Calu3 (cell line): ENCODE results near the gene C1orf226. TPM values are rescaled to one million over a fixed set of nuclear protein-coding genes. Genes with fewer than 3 reads are reported as not detected.

Experiments
- BruUV-seq: library from RNA; stranded (reverse); fragments of 400-500 nt; replicated peaks from 2 replicates; lab custom pipeline; 2021; lab: Mats Ljungman, UMichigan
- CTCF ChIA-PET: fragments of 300-600 bp; sonication (Branson Sonifier 250); formaldehyde crosslinking; loops from one replicate; lab custom pipeline; 2022; ENCODE audit warnings: antibody characterized with exemption; lab: Charles Lee
- DNase-seq: peaks from one replicate; pipeline ENCODE4 v3.0.0; 2022
- H3K27ac Mint-ChIP-seq: one replicate; pipeline ENCODE4 v1.8.0; 2022; ENCODE audit warnings: mixed read lengths; ENCODE audit not compliant: unreplicated experiment
- H3K27me3 Mint-ChIP-seq: one replicate; pipeline ENCODE4 v1.8.0; 2022; ENCODE audit warnings: mixed read lengths; ENCODE audit not compliant: unreplicated experiment
- H3K36me3 Mint-ChIP-seq: one replicate; pipeline ENCODE4 v1.8.0; 2022; ENCODE audit warnings: mild to moderate bottlenecking, moderate library complexity, mixed read lengths; ENCODE audit not compliant: insufficient read depth, unreplicated experiment
- H3K4me1 Mint-ChIP-seq: one replicate; pipeline ENCODE4 v1.8.0; 2022; ENCODE audit warnings: mild to moderate bottlenecking, low read depth, mixed read lengths; ENCODE audit not compliant: unreplicated experiment
- H3K4me3 Mint-ChIP-seq: one replicate; pipeline ENCODE4 v1.8.0; 2022; ENCODE audit warnings: mild to moderate bottlenecking, low read depth, moderate library complexity, mixed read lengths; ENCODE audit not compliant: unreplicated experiment
- H3K9me3 Mint-ChIP-seq: one replicate; pipeline ENCODE4 v1.8.0; 2022; ENCODE audit warnings: low read depth, mixed read lengths; ENCODE audit not compliant: unreplicated experiment
- intact Hi-C: fragments of 100-400 bp; cut with micrococcal nuclease; formaldehyde crosslinking; loops from one replicate; pipeline ENCODE4 v1.10.0; 2022; ENCODE audit not compliant: unreplicated experiment
- total RNA-seq: library from RNA; stranded (reverse); gene quantifications from 2 replicates; pipeline ENCODE4 v1.2.3, GENCODE V29; 2022
- TF ChIP-seq, protein P1 (sequence below): fragments of 200-600 bp; IDR thresholded peaks from one replicate; pipeline ENCODE4 v1.8.0; 2022; ENCODE audit warnings: antibody characterized with exemption; ENCODE audit not compliant: unreplicated experiment

Gene C1orf226
- total RNA-seq, 1 experiment from 2014 or later: 14.1 TPM

DNA sequence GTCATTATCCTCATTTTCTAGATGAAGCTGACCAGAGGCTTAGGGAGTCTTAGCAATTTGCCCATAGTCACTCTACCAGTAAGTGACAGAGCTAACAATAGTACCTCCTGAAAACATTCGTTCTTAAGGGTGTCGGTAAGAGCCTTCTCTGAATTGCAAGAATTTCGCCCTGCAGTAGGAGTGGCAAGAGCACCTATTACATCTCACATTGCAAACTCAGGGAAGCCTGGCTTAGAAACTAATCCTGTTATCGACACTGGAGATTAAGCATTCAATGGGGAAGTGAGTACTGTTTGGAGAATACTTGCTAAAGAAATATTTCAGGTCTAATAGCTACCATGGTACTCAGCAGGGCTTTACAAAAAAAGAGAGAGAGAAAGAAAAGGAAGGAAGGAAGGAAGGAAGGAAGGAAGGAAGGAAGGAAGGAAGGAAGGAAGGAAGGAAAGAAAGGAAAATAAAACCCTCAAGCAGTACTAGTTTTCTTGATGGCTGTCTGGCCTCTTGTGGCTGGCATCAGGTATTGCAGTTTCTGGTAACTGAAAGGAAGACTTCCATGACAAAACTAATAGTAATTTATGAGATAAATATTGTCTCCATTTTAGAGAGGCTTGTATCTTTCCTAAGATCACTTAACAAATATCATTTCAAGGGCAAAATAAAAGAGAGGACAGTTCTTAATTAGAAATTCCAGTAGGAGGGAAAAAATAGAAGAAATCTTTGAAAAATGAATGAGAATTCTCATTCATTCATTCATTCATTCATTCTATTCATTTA lies 10.4 kb downstream of the C1orf226 start:
- Mint-ChIP-seq H3K36me3 (no peaks in the 10 kb centered on the region), H3K27ac (no peak overlapping the region), H3K4me3 (no peak overlapping the region), H3K9me3 (no peaks in the 10 kb centered on the region), H3K4me1 (peaks cover 35% of the 10 kb centered on the region), H3K27me3 (peaks cover 8% of the 10 kb centered on the region)
- no TSS peak for BruUV-seq
- TF ChIP-seq, protein P1, sequence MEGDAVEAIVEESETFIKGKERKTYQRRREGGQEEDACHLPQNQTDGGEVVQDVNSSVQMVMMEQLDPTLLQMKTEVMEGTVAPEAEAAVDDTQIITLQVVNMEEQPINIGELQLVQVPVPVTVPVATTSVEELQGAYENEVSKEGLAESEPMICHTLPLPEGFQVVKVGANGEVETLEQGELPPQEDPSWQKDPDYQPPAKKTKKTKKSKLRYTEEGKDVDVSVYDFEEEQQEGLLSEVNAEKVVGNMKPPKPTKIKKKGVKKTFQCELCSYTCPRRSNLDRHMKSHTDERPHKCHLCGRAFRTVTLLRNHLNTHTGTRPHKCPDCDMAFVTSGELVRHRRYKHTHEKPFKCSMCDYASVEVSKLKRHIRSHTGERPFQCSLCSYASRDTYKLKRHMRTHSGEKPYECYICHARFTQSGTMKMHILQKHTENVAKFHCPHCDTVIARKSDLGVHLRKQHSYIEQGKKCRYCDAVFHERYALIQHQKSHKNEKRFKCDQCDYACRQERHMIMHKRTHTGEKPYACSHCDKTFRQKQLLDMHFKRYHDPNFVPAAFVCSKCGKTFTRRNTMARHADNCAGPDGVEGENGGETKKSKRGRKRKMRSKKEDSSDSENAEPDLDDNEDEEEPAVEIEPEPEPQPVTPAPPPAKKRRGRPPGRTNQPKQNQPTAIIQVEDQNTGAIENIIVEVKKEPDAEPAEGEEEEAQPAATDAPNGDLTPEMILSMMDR: peak; percentile 75
- intact Hi-C loops: loop anchor here (1.0 to 5.0 kb wide), 4 partner anchors 35 to 336 kb away; no protein-coding TSS in a partner anchor
- CTCF ChIA-PET: interaction anchor here (0.6 to 1.5 kb wide), 9 partner anchors 10 to 353 kb away, joined by 3 to 12 read pairs (median 4); partner anchors contain the start of gene C1orf226
- DNase-seq: peak; percentile 35

DNA sequence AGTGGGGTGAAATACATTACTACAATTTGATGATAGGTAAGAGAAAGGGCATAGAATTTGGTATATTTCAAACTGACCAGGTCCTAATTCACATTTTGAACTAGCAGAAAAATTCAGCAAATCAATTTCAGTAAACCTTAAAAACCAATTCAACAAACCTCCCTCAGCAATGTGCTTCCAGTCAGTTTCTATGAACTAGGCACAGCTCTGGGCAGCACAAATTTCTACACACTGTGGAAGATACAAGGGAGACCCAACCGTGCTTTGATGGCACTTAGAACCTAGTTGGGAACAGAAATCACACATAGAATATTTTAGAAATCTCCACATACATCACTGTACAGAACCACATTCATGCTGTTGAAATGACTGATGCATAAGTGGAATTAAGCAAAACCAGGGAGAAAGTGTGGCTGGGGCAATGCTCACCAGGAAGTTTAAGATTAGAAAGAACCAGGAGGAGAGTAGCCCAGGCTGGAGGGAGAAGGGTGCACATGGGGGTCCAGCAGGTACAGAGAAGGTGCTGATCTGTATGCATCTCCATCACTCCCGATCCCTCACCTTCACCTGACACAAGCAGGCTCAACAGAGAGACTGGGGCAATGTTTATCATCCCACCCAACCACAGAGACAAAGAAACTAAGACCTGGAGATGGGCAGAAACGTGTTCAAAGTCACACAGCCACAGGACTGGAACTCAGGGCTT lies 14.8 kb downstream of the C1orf226 start:
- H3K27ac Mint-ChIP-seq: no peak overlapping the region
- H3K36me3 Mint-ChIP-seq: no peaks in the 10 kb centered on the region
- CTCF ChIA-PET: interaction anchor here (1.0 kb wide), 1 partner anchor 39 kb away, joined by 3 read pairs; no protein-coding TSS in a partner anchor
- H3K4me1 Mint-ChIP-seq: peaks cover 9% of the 10 kb centered on the region
- no peak overlapping the region for H3K4me3 Mint-ChIP-seq
- DNase-seq: no peak
- peaks cover 37% of the 10 kb centered on the region for H3K27me3 Mint-ChIP-seq
- BruUV-seq: no TSS peak
- no peaks in the 10 kb centered on the region for H3K9me3 Mint-ChIP-seq
- intact Hi-C loops: no loop called here
- TF ChIP-seq, protein P1: no peak

DNA sequence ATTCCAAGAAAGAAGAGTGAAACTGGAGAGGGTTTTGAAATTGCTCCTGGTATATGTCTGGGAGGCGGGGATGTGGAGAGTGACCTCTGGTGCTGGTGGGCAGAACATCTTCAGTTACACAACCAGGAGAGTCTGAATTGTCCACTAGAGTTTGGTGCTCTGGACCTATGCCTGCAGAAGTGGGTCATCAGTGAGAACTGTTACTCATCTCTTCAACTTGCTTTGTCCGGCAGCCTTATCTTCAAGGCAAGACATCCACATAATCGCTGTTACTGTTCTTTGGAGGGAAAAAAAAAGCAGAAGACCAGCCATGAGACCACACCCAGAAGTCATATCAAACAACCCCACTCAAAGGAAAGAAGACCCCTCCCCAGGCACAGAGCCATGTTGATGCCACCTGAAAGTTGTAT lies 15.5 kb downstream of the C1orf226 start:
- intact Hi-C loops: no loop called here
- TF ChIP-seq, protein P1: no peak
- Mint-ChIP-seq H3K4me3 (no peak overlapping the region), H3K27ac (no peak overlapping the region), H3K9me3 (no peaks in the 10 kb centered on the region), H3K27me3 (peaks cover 37% of the 10 kb centered on the region), H3K36me3 (no peaks in the 10 kb centered on the region), H3K4me1 (peaks cover 3% of the 10 kb centered on the region)
- BruUV-seq: no TSS peak
- CTCF ChIA-PET: no interaction called here
- DNase-seq: no peak

DNA sequence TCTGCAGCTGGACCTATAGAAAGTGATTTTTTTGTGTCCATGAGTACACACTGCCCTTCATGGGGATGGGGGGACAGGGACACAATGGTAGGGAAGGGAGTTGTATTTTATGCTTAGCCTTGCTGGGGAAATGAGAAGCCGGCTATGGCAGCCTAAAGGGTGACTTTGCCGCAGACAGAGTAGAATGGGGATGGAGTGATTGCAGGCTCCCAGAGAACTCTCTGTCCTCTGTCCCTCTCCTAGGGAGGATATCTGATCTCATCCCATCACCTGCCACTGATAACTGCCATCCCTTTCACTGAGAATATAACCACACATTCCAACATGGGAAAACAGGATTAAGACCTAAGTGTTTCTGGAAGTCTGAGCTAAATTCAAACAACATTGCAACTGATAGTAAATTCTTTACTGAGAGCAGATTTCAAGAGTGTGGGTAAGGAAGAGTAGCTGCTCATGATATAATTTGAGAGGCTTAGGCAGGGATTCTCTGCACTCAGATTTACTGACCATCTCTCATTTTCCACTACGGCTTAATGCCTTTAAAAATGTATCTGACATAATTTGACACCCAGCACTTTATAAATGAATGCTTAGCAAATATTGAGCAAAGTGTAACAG lies 16.5 kb downstream of the C1orf226 start:
- TF ChIP-seq, protein P1: no peak
- DNase-seq: no peak
- Mint-ChIP-seq H3K27me3 (peaks cover 37% of the 10 kb centered on the region), H3K36me3 (no peaks in the 10 kb centered on the region), H3K9me3 (no peaks in the 10 kb centered on the region), H3K27ac (no peak overlapping the region), H3K4me3 (no peak overlapping the region), H3K4me1 (no peaks in the 10 kb centered on the region)
- CTCF ChIA-PET: no interaction called here
- no TSS peak for BruUV-seq
- intact Hi-C loops: no loop called here
